HEK293 (cell line): ENCODE measurements around the gene SOX13.

Experiments
- ZNF350 ChIP-seq: fragments of 450-650 bp; formaldehyde crosslinking; IDR thresholded peaks from 2 replicates; pipeline ENCODE4 v1.5.0; 2017; ENCODE audit warnings: missing biosample characterization, mild to moderate bottlenecking, missing genetic modification characterization
- ZNF37A ChIP-seq: fragments of 450-650 bp; IDR thresholded peaks from 2 replicates; pipeline ENCODE4 v1.5.1; 2018; ENCODE audit warnings: missing biosample characterization, missing genetic modification characterization
- ZNF701 ChIP-seq: fragments of 450-650 bp; formaldehyde crosslinking; IDR thresholded peaks from 2 replicates; pipeline ENCODE4 v1.5.1; 2016; ENCODE audit warnings: missing biosample characterization, missing genetic modification characterization
- TF ChIP-seq, protein P1 (sequence below): fragments of 450-650 bp; formaldehyde crosslinking; IDR thresholded peaks from 2 replicates; pipeline ENCODE4 v1.5.1; 2016; ENCODE audit warnings: missing biosample characterization, missing genetic modification characterization, borderline replicate concordance
- TF ChIP-seq, protein P2 (sequence below): fragments of 450-650 bp; formaldehyde crosslinking; IDR thresholded peaks from 2 replicates; pipeline ENCODE4 v1.5.1; 2016; ENCODE audit warnings: missing biosample characterization, missing genetic modification characterization

DNA sequence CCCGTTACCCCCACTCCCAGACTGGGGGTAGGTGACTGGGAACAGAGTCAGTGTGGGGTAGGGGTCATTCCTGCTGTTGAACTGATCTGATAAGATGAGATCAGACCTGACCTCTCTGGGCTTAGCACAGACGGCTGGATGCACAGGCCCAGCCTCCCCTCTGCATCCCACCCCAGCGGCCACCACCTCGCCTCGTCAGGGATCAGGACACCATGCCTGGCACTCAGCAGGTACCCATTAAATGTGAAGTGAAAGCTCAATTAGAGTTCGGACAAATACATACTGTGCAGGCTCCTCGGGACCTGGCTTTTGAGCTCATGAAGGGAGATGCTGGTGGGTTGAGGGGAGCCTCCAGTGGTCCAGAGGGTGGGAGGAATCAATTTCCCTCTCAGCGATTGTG, 15.7 kb downstream of the SOX13 start:
- TF ChIP-seq ZNF701 (tag by site-specific recombination) (no peak), ZNF37A (no peak), ZNF350 (tag by site-specific recombination) (no peak)
- TF ChIP-seq, protein P1, sequence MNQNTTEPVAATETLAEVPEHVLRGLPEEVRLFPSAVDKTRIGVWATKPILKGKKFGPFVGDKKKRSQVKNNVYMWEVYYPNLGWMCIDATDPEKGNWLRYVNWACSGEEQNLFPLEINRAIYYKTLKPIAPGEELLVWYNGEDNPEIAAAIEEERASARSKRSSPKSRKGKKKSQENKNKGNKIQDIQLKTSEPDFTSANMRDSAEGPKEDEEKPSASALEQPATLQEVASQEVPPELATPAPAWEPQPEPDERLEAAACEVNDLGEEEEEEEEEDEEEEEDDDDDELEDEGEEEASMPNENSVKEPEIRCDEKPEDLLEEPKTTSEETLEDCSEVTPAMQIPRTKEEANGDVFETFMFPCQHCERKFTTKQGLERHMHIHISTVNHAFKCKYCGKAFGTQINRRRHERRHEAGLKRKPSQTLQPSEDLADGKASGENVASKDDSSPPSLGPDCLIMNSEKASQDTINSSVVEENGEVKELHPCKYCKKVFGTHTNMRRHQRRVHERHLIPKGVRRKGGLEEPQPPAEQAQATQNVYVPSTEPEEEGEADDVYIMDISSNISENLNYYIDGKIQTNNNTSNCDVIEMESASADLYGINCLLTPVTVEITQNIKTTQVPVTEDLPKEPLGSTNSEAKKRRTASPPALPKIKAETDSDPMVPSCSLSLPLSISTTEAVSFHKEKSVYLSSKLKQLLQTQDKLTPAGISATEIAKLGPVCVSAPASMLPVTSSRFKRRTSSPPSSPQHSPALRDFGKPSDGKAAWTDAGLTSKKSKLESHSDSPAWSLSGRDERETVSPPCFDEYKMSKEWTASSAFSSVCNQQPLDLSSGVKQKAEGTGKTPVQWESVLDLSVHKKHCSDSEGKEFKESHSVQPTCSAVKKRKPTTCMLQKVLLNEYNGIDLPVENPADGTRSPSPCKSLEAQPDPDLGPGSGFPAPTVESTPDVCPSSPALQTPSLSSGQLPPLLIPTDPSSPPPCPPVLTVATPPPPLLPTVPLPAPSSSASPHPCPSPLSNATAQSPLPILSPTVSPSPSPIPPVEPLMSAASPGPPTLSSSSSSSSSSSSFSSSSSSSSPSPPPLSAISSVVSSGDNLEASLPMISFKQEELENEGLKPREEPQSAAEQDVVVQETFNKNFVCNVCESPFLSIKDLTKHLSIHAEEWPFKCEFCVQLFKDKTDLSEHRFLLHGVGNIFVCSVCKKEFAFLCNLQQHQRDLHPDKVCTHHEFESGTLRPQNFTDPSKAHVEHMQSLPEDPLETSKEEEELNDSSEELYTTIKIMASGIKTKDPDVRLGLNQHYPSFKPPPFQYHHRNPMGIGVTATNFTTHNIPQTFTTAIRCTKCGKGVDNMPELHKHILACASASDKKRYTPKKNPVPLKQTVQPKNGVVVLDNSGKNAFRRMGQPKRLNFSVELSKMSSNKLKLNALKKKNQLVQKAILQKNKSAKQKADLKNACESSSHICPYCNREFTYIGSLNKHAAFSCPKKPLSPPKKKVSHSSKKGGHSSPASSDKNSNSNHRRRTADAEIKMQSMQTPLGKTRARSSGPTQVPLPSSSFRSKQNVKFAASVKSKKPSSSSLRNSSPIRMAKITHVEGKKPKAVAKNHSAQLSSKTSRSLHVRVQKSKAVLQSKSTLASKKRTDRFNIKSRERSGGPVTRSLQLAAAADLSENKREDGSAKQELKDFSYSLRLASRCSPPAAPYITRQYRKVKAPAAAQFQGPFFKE (tag by site-specific recombination), result no peak
- TF ChIP-seq, protein P2, sequence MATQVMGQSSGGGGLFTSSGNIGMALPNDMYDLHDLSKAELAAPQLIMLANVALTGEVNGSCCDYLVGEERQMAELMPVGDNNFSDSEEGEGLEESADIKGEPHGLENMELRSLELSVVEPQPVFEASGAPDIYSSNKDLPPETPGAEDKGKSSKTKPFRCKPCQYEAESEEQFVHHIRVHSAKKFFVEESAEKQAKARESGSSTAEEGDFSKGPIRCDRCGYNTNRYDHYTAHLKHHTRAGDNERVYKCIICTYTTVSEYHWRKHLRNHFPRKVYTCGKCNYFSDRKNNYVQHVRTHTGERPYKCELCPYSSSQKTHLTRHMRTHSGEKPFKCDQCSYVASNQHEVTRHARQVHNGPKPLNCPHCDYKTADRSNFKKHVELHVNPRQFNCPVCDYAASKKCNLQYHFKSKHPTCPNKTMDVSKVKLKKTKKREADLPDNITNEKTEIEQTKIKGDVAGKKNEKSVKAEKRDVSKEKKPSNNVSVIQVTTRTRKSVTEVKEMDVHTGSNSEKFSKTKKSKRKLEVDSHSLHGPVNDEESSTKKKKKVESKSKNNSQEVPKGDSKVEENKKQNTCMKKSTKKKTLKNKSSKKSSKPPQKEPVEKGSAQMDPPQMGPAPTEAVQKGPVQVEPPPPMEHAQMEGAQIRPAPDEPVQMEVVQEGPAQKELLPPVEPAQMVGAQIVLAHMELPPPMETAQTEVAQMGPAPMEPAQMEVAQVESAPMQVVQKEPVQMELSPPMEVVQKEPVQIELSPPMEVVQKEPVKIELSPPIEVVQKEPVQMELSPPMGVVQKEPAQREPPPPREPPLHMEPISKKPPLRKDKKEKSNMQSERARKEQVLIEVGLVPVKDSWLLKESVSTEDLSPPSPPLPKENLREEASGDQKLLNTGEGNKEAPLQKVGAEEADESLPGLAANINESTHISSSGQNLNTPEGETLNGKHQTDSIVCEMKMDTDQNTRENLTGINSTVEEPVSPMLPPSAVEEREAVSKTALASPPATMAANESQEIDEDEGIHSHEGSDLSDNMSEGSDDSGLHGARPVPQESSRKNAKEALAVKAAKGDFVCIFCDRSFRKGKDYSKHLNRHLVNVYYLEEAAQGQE, result no peak
